22Rv1 (cell line): ENCODE results near the gene RPS6KC1.

ENCODE experiments used
- CTCF ChIP-seq: fragments of 450-650 bp; IDR thresholded peaks from 2 replicates; pipeline ENCODE4 v1.5.1; 2017; ENCODE audit warnings: mild to moderate bottlenecking
- ZFX ChIP-seq: fragments of 450-650 bp; IDR thresholded peaks from 2 replicates; pipeline ENCODE4 v1.6.1; 2017; ENCODE audit warnings: antibody characterized with exemption, borderline replicate concordance

- no peak for TF ChIP-seq CTCF
- TF ChIP-seq ZFX = no peak
Measured at GRCh38 chr1:213163278-213163711, 112.3 kb downstream of the RPS6KC1 start.
